Measurements from ENCODE around the gene OGFR. TPM values are rescaled to one million over a fixed set of nuclear protein-coding genes. Genes with fewer than 3 reads are reported as not detected.
A peak's percentile ranks its signal among the peaks of the same experiment; 100 is the strongest.

OGFR gene
- total RNA-seq, 1 donor: 33.7 TPM

GRCh38 chr20:62830821-62831220 lies 26.2 kb downstream of the OGFR start:
- TF ChIP-seq, protein P1, sequence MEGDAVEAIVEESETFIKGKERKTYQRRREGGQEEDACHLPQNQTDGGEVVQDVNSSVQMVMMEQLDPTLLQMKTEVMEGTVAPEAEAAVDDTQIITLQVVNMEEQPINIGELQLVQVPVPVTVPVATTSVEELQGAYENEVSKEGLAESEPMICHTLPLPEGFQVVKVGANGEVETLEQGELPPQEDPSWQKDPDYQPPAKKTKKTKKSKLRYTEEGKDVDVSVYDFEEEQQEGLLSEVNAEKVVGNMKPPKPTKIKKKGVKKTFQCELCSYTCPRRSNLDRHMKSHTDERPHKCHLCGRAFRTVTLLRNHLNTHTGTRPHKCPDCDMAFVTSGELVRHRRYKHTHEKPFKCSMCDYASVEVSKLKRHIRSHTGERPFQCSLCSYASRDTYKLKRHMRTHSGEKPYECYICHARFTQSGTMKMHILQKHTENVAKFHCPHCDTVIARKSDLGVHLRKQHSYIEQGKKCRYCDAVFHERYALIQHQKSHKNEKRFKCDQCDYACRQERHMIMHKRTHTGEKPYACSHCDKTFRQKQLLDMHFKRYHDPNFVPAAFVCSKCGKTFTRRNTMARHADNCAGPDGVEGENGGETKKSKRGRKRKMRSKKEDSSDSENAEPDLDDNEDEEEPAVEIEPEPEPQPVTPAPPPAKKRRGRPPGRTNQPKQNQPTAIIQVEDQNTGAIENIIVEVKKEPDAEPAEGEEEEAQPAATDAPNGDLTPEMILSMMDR (IDR thresholded peaks at IDR 0.05; ENCODE audit: insufficient read depth, low read depth, low read length): no peak
- H3K4me3 ChIP-seq (ENCODE audit: low read depth, low read length): no peak overlapping the region
- DNase-seq (ENCODE audit: low read depth): no peak

- DNase-seq (ENCODE audit: low read depth): no peak
- TF ChIP-seq, protein P1 (IDR thresholded peaks at IDR 0.05; ENCODE audit: insufficient read depth, low read depth, low read length): no peak
These were observed 26.7 kb downstream of the OGFR start for GRCh38 chr20:62831361-62831788.

DNA sequence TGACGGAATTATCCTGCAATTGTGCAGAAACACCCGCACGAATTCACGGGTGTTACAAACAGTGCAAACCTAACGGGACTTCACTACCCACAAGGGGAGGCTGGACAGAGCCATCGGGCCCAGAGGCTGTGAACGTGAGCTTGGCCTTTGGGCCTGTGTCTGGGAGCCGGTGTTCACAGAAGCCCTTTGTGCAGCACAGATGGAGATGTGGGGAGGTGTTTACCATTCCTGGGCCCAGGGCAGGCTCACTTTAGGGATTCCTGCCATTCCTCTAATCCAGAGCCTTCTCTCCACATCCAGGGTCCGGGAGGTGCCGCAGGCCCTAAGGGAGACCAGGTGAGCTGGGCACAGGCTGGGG lies 27.2 kb downstream of the OGFR start:
- TF ChIP-seq, protein P1 (IDR thresholded peaks at IDR 0.05; ENCODE audit: insufficient read depth, low read depth, low read length): no peak
- DNase-seq (ENCODE audit: low read depth): no peak
- no peak overlapping the region for H3K4me3 ChIP-seq (ENCODE audit: low read depth, low read length)

More at GRCh38 chr20:62831361-62831788, 26.7 kb downstream of the OGFR start:
- no peak overlapping the region for H3K4me3 ChIP-seq (ENCODE audit: low read depth, low read length)

DNA sequence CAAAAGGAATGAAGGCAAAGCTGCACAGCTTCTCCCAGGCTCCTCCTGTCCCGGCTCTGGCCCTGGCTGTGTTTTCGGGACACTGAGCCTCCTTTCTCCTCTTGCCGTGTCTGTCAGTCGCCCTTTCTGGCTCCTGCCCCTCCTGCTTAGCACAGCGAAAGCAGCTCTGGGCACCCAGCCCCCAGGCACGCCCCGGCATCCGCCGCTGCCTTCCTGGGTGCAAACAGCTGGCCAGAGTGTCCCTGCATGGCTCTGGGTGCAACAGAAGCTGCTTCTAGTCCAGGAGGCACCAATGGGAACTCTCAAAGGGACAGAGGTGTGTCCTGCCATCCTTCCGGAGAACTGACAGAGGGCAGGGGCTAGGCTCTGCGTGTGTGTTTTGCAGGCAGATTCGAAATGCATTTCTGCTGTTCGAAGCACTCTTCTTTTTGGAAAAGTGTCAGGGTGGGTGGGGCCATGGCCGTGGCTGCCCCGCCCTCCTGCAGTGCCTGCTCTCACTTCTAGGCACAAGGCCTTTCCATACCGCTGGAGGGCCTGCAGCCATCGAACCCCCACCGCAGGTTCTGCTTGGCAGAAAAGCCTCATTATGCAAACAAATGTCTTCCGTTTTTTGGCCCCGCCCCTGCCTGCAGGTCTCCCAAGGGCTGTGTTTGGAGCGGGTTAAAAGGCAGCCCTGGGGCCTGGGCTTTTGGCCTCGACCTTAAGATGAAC lies 27.7 kb downstream of the OGFR start:
- TF ChIP-seq, protein P1 (IDR thresholded peaks at IDR 0.05; ENCODE audit: insufficient read depth, low read depth, low read length): no peak
- peak; percentile 30 for DNase-seq (ENCODE audit: low read depth)

GRCh38 chr20:62832951-62833391 lies 28.3 kb downstream of the OGFR start:
- DNase-seq (ENCODE audit: low read depth): no peak
- H3K4me3 ChIP-seq (ENCODE audit: low read depth, low read length): no peak overlapping the region
- TF ChIP-seq, protein P1 (IDR thresholded peaks at IDR 0.05; ENCODE audit: insufficient read depth, low read depth, low read length): no peak

More for the DNA sequence above, 27.7 kb downstream of the OGFR start:
- H3K4me3 ChIP-seq (ENCODE audit: low read depth, low read length): no peak overlapping the region

- TF ChIP-seq, protein P1 (IDR thresholded peaks at IDR 0.05; ENCODE audit: insufficient read depth, low read depth, low read length): no peak
- DNase-seq (ENCODE audit: low read depth): no peak
- no peak overlapping the region for H3K4me3 ChIP-seq (ENCODE audit: low read depth, low read length)
These were observed 30.5 kb downstream of the OGFR start for GRCh38 chr20:62834967-62835730.
